ENCODE results near the gene SLC13A2. TPM values are rescaled to one million over a fixed set of nuclear protein-coding genes. Genes with fewer than 3 reads are reported as not detected.

The SLC13A2 gene
- total RNA-seq, 4 donors from 2014 or later = not detected

DNA sequence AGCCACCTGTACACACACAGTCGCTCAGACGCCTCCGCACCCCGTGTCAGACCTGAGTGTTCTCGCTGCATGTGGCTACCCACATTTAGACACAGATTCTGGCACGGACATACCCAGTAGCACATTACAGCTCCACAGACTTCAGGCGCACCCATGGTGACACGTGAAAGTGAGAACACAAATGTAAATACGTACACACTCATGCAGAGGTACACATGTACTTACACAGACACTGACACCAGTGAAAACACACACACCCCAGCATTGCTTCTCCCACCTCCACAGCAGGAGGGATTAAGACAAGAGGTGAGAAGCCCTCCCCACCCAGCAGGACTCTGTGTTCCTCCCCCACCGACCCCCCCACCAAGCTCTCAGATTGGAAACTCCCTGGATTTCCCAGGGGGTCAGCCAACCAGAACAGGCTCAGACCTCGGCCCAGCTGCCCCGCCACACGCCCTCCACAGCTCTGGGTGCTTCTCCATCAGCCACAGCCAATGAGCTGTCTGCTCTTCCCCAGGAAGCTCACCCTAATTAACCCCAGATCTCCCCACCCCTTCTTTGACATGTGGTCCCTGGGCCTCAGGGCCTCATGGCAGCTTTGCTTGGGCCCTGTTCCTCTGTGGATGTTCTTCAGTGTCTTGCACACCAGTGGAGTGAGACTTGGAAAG is 27.4 kb downstream of the SLC13A2 start:
- ATAC-seq (ENCODE audit: low FRiP score) (no peak), DNase-seq (ENCODE audit: low spot score) (no peak)
- TF ChIP-seq, protein P1, sequence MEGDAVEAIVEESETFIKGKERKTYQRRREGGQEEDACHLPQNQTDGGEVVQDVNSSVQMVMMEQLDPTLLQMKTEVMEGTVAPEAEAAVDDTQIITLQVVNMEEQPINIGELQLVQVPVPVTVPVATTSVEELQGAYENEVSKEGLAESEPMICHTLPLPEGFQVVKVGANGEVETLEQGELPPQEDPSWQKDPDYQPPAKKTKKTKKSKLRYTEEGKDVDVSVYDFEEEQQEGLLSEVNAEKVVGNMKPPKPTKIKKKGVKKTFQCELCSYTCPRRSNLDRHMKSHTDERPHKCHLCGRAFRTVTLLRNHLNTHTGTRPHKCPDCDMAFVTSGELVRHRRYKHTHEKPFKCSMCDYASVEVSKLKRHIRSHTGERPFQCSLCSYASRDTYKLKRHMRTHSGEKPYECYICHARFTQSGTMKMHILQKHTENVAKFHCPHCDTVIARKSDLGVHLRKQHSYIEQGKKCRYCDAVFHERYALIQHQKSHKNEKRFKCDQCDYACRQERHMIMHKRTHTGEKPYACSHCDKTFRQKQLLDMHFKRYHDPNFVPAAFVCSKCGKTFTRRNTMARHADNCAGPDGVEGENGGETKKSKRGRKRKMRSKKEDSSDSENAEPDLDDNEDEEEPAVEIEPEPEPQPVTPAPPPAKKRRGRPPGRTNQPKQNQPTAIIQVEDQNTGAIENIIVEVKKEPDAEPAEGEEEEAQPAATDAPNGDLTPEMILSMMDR (IDR thresholded peaks at IDR 0.05) = no peak

DNA sequence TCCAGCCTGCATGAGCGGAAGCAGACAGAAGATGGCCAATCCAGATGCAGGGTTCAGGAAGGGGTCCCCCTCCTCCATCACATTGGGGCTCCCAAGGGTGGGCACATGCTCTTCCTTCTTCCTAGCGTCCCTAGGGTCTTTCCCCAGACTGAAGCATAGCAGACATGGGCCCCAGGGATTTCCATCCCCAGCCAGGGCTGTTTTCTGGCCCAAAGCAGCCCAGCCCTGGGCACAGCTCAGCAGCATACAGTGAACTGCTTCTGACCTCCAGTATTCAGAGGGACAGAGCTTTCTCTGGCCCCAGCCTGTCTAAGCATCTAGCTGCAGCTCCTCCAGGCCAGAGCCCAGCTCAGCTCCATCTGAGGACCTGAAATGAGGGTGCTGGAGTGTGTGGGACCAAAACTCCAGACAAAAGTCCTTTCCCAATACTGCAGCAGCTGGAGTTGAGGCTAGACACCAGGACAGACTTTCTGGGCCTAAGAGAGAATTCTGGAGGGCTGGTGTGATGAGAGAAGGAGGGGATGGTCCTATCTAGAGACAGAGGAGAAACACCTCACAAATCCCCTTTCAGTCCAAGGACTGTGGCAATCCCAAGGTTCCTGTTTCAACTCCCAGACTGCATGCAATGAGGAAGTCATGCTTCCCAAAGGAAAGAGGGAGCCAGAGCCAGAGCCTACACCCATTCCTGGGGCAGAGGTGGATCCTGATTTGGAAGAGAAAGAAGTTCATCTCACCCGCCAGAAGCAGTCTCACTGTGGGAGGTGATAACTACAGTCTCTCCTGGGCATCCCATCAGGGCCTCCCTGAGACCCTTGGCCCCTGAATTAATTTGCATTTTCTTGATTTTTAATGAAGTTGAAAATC is 28.2 kb downstream of the SLC13A2 start:
- DNase-seq (ENCODE audit: low spot score) = no peak
- no peak for ATAC-seq (ENCODE audit: low FRiP score)
- TF ChIP-seq, protein P1 (IDR thresholded peaks at IDR 0.05) = no peak

DNA sequence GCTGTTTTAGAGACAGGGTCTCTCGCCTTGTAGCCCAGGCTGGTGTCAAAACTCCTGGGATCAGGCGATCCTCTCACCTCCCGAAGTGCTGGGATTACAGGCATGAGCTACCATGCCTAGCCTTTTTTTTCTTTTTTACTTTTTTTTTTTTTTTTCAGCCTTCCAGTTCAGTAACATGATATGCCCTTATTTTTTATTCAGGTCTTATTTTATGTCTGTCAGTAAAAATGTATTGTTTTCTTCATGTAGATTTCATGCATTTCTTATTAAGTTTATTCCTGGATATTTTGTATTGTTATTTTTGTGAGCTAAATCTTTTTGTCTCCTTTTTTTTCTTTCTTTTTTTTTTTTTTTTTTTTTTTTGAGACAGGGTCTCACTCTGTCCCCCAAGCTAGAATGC is 30.0 kb downstream of the SLC13A2 start:
- no peak for ATAC-seq (ENCODE audit: low FRiP score)
- no peak for DNase-seq (ENCODE audit: low spot score)
- TF ChIP-seq, protein P1 (IDR thresholded peaks at IDR 0.05) = no peak

DNA sequence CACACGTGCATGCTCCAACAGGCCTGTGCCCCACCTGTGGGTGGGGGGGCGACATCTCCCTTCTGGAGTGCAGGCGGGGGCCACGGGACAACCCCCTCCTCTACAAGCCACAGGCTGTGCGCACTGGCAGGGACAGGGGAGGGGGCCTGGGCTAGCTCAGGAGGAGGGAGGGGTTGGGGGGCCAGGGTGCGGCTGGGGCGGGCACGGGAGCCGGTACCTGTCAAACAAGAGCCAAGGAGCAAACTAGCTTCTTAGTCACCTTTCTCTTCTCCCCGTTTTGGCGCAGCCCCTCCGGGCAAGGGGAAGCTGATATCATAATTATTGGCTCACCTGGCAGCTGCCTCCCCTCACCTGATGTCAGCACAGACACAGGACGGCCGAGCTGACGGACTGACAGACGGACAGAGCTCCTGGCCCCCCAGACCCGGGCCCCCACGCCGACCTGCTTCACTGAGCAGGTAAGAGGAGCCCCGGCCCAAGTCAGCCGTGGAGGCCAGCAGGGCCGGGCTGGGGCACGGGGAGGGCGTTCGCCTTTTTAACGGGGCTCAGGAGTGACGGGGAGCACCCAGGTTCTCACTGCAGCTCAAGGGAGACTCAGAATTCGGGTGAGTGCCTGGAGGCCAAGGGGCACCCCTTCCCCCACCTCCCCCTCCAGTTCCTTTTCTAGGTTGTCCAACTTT is 32.7 kb downstream of the SLC13A2 start, which contains the start of gene FOXN1:
FOXN1 (plus strand) TSS at position 363 of the 680 bp plus-strand sequence. CDS start 17,622 bp downstream, outside the sequence.
- DNase-seq (ENCODE audit: low spot score) (no peak), ATAC-seq (ENCODE audit: low FRiP score) (no peak)
- TF ChIP-seq, protein P1 (IDR thresholded peaks at IDR 0.05) = no peak

GRCh38 chr17:28506763-28507487 is 33.5 kb downstream of the SLC13A2 start:
- DNase-seq (ENCODE audit: low spot score) (no peak), ATAC-seq (ENCODE audit: low FRiP score) (no peak)
- TF ChIP-seq, protein P1 (IDR thresholded peaks at IDR 0.05) = no peak

DNA sequence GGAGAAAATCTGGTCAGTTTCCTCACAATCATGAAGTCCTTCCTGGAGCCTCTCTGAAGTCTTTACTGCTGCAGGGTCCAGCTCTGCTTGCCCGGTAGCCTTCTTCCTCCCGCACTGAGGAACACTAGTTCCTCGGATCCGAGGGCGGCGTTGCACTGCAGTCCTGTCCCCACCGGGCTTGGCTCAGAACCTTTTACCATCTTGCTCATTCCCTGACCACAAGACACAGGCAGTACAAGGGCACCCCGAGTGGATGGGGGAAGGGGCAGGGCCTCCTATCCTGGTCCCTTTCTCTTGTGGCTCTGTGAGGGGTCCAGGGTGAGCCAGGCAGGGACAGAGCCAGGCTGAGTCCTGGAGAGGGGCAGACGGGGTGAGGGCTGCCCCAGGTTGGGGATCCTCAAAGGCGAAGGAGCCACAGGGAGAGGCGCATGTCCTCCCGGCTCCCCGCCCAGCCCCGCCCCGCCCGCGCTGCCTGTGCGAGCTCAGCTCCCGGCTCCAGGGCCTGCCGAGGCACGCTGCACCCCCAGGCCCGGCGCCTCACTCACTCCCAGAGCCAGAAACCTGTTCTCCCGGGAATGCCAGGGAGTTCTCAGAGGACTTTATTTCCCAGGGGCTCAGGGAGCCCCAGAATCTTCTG is 34.2 kb downstream of the SLC13A2 start:
- DNase-seq (ENCODE audit: low spot score) (no peak), ATAC-seq (ENCODE audit: low FRiP score) (no peak)
- TF ChIP-seq, protein P1 (IDR thresholded peaks at IDR 0.05) = no peak

Data from omental fat pad (tissue), 4 donors.